BLaER1 treated with 17β-estradiol and CSF1 and Interleukin-3, amounts not matched to agents 10 nM and 100 nM (cell line): Measurements from ENCODE around the gene GPSM3.
"Not testable (repeated sequence)": the region's sequence is repeated elsewhere in the genome, so short reads cannot be mapped to it uniquely, and the experiment has no call there.

Source experiments
- H3K27ac ChIP-seq, 11 experiments: shearing (Covaris generic); formaldehyde crosslinking; 2 replicates each; pipeline ENCODE4 v1.8.1; 2022
- H3K27me3 ChIP-seq, 11 experiments: shearing (Covaris generic); formaldehyde crosslinking; 2 replicates each; pipeline ENCODE4 v1.8.1; 2022
- H3K36me3 ChIP-seq, 11 experiments: shearing (Covaris generic); formaldehyde crosslinking; 2 replicates each; pipeline ENCODE4 v1.8.1; 2022
- H3K4me1 ChIP-seq, 10 experiments: shearing (Covaris generic); formaldehyde crosslinking; 2 replicates each; pipeline ENCODE4 v1.8.1; 2022
- H3K4me2 ChIP-seq, 11 experiments: shearing (Covaris generic); formaldehyde crosslinking; 2 replicates each; pipeline ENCODE4 v1.8.1; 2022
- H3K4me3 ChIP-seq, 10 experiments: shearing (Covaris generic); formaldehyde crosslinking; 2 replicates each; pipeline ENCODE4 v1.8.1; 2022
- H3K9ac ChIP-seq, 11 experiments: shearing (Covaris generic); formaldehyde crosslinking; 2 replicates each; pipeline ENCODE4 v1.8.1; 2022
- H3K9me3 ChIP-seq, 11 experiments: shearing (Covaris generic); formaldehyde crosslinking; replicated peaks in 1 of 11; 2 replicates each; pipeline ENCODE4 v1.8.1; 2022
- H4K20me1 ChIP-seq, 11 experiments: shearing (Covaris generic); formaldehyde crosslinking; 2 replicates each; pipeline ENCODE4 v1.8.1; 2022
- Cebpa-rat ChIP-seq, 11 experiments: shearing (Covaris generic); IDR thresholded peaks; 2 replicates each; pipeline ENCODE4 v1.8.1; 2022

The GPSM3 gene

GRCh38 chr6:32195902-32196681 is 3.6 kb upstream of the GPSM3 start:
- peak overlapping the region; percentile 87 to 97 (median 92) for H3K9ac ChIP-seq
- H3K36me3 ChIP-seq, result 0 out of 22 replicates have a peak, but pooled peaks cover 0 to 3% (median 0%) of the 10 kb centered on the region in 11 experiments
- H3K27me3 ChIP-seq, result no peaks in the 10 kb centered on the region
- H4K20me1 ChIP-seq, result no peaks in the 10 kb centered on the region
- peak overlapping the region; percentile 80 to 99 (median 95) for H3K4me2 ChIP-seq
- H3K27ac ChIP-seq, result peak overlapping the region; percentile 91 to 99 (median 97)
- no peak for TF ChIP-seq Cebpa-rat (IDR thresholded peaks at IDR 0.05)
- H3K4me1 ChIP-seq, result peaks cover 42 to 55% (median 52%) of the 10 kb centered on the region in 10 experiments
- H3K9me3 ChIP-seq, result no peaks in the 10 kb centered on the region
- peak overlapping the region; percentile 69 to 87 (median 78) for H3K4me3 ChIP-seq

- Histone ChIP-seq H3K36me3 (0 out of 22 replicates have a peak, but pooled peaks cover 0 to 3% (median 0%) of the 10 kb centered on the region in 11 experiments), H3K9ac (peak overlapping the region in 10 of 11 experiments; percentile 87 to 97 (median 92); a peak in 19 of 22 replicates), H3K4me3 (peak overlapping the region; percentile 69 to 87 (median 78); a peak in 19 of 20 replicates), H3K4me2 (peak overlapping the region in 7 of 11 experiments; percentile 96 to 100 (median 100); a peak in 10 of 22 replicates), H4K20me1 (no peaks in the 10 kb centered on the region), H3K27me3 (no peaks in the 10 kb centered on the region), H3K9me3 (no peaks in the 10 kb centered on the region), H3K4me1 (peaks cover 42 to 60% (median 55%) of the 10 kb centered on the region in 10 experiments), H3K27ac (peak overlapping the region in 10 of 11 experiments; percentile 91 to 99 (median 97); a peak in 19 of 22 replicates)
- TF ChIP-seq Cebpa-rat (IDR thresholded peaks at IDR 0.05), result no peak
These were observed 3.1 kb upstream of the GPSM3 start for GRCh38 chr6:32195652-32195901.

- Histone ChIP-seq H3K4me2 (peak overlapping the region; percentile 95 to 100 (median 100)), H3K27ac (peak overlapping the region; percentile 42 to 99 (median 97); a peak in 20 of 22 replicates), H3K9me3 (no peaks in the 10 kb centered on the region), H3K4me3 (peak overlapping the region; percentile 49 to 87 (median 59)), H3K9ac (peak overlapping the region; percentile 63 to 97 (median 81)), H3K4me1 (peaks cover 42 to 64% (median 55%) of the 10 kb centered on the region in 10 experiments), H4K20me1 (no peaks in the 10 kb centered on the region), H3K27me3 (no peaks in the 10 kb centered on the region), H3K36me3 (0 out of 22 replicates have a peak, but pooled peaks cover 0 to 3% (median 0%) of the 10 kb centered on the region in 11 experiments)
- TF ChIP-seq Cebpa-rat (IDR thresholded peaks at IDR 0.05), result no peak
These were observed 2.6 kb upstream of the GPSM3 start for GRCh38 chr6:32194825-32195651.

DNA sequence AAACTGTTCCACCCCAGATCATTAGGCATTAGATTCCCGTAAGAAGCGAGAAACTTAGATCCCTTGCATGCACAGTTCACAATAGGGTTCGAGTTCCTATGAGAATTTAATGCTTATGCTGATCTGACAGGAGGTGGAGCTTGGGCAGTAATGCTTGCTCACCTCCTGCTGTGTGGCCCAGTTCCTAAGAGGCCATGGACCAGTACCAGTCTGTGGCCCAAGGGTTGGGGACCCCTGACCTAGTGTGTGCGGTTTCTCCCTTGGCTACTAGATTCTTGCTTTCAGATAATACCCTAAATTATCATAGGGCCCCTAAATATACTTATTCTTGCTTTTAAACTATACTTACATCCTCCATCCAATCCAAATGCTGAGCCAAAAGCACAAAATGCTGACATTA is 1.9 kb upstream of the GPSM3 start:
- Histone ChIP-seq H4K20me1 (no peaks in the 10 kb centered on the region), H3K9me3 (no peaks in the 10 kb centered on the region), H3K4me2 (peak overlapping the region; percentile 95 to 100 (median 100)), H3K27me3 (no peaks in the 10 kb centered on the region), H3K9ac (peak overlapping the region in 9 of 11 experiments; percentile 2 to 97 (median 86); a peak in 12 of 22 replicates), H3K36me3 (0 out of 22 replicates have a peak, but pooled peaks cover 0 to 3% (median 0%) of the 10 kb centered on the region in 11 experiments), H3K27ac (peak overlapping the region in 10 of 11 experiments; percentile 2 to 99 (median 97); a peak in 19 of 22 replicates), H3K4me1 (peaks cover 42 to 64% (median 55%) of the 10 kb centered on the region in 10 experiments), H3K4me3 (peak overlapping the region in 4 of 10 experiments; percentile 56 to 87 (median 78); a peak in 5 of 20 replicates)
- TF ChIP-seq Cebpa-rat (IDR thresholded peaks at IDR 0.05), result no peak

- H3K36me3 ChIP-seq, H4K20me1 ChIP-seq, H3K27me3 ChIP-seq, H3K9me3 ChIP-seq: not testable (repeated sequence)
- Histone ChIP-seq H3K4me2 (peak overlapping the region; percentile 95 to 100 (median 100)), H3K4me1 (peaks cover 51 to 76% (median 67%) of the 10 kb centered on the region in 10 experiments), H3K4me3 (peak overlapping the region; percentile 77 to 91 (median 82)), H3K9ac (peak overlapping the region; percentile 92 to 97 (median 94)), H3K27ac (peak overlapping the region; percentile 89 to 99 (median 97))
These were observed 653 bp upstream of the GPSM3 start for GRCh38 chr6:32193096-32193495.

DNA sequence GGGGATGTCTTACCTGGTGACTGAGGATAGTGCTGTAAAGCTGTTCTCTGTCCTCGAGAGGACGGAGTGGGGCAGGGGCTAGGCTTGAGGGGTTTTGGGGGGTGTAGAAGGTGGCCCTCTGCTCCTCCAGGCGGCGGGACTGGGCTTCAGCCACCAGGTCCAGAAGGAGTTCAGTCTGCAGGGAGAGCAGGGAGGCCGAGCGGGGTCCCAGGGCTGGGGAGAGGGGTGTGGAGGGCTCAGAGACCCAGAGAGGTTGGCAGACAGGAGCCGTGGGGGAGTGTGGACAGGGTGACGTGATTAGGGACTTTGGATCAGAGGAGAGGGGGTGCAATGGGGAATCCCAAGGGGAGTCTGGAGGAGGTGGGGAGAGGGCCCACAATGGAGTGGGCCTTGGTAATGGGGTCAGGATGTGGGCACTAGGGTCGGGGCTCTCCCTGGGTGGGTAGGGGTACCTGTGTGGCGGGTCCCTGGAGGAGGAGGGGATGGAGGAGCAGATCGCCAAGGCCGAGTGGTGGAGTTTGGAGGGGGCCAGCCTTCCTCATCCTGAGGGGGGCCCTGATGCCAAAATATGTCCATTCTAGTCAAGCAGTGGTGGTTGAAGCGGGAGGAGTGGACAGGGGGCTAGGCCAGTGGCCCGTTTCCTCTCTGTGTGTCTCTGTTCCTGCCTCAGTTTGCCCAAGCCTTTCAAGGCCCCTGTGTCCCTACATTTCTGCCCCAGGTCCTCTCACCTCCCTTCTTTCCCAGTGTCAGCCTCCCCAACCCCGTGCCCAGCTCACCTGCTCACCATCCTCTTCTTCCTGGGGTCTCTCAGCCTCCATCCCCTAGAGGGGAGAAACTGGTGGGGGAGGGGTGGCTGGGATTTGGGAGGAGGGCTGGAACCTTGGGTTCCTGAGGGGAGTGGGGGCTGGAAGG is 491 bp downstream of the GPSM3 start:
- peak overlapping the region; percentile 77 to 91 (median 82) for H3K4me3 ChIP-seq
- H3K36me3 ChIP-seq, result peaks cover 11 to 21% (median 16%) of the 10 kb centered on the region in 11 experiments
- peaks cover 51 to 80% (median 72%) of the 10 kb centered on the region in 10 experiments for H3K4me1 ChIP-seq
- H3K27me3 ChIP-seq, result no peaks in the 10 kb centered on the region
- H3K9ac ChIP-seq, result peak overlapping the region; percentile 92 to 97 (median 94)
- TF ChIP-seq Cebpa-rat (IDR thresholded peaks at IDR 0.05), result no peak
- peak overlapping the region; percentile 89 to 99 (median 97) for H3K27ac ChIP-seq
- H3K9me3 ChIP-seq, result no peaks in the 10 kb centered on the region
- H3K4me2 ChIP-seq, result peak overlapping the region; percentile 95 to 100 (median 100)
- H4K20me1 ChIP-seq, result peaks cover 0 to 14% (median 3%) of the 10 kb centered on the region in 11 experiments; a peak in 8 of 22 replicates

DNA sequence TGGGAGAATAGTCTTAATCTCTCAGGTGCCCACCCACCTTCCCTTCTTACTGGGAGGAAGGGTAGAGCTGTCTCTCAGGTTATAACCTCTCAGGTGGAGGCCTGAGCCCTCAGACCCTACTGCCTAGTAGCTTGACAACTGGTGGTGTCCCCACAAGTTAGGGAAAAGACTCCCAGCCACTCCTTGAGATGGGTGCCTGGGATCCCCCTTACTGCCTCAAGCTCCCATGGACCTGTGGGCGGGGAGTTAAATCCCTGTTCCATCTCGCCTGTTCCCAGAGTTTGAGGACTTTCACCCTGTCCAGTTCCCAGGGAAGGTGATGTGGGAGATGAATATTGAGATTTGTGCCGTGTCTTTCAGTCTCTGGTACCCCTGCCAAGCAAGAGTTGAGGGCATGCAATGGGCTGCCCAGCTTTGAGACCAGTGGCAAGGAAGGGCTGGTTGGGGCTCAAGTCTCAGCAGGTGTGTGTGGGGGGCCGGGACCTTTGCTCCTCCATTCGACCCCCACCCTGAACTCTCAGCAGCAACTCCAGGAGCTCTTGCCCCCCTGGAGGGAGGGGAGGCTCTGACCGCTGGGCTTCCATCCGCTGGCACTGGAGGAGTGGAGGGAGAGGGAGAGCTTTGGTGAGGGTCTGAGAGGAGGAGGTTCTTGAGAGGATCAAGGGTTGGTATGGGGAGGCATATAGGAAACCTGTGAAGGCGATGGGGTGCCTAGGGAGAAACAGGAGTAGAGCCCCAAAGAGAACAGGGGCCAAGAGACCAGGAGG is 1.3 kb downstream of the GPSM3 start:
- peak overlapping the region; percentile 95 to 100 (median 100) for H3K4me2 ChIP-seq
- H3K4me1 ChIP-seq, result peaks cover 52 to 81% (median 73%) of the 10 kb centered on the region in 10 experiments
- peak overlapping the region; percentile 77 to 91 (median 82) for H3K4me3 ChIP-seq
- no peaks in the 10 kb centered on the region for H3K27me3 ChIP-seq
- peak overlapping the region; percentile 89 to 99 (median 97) for H3K27ac ChIP-seq
- peaks cover 19 to 29% (median 24%) of the 10 kb centered on the region in 11 experiments for H3K36me3 ChIP-seq
- H4K20me1 ChIP-seq, result peaks cover 0 to 19% (median 7%) of the 10 kb centered on the region in 11 experiments; a peak in 8 of 22 replicates
- H3K9me3 ChIP-seq, result no peaks in the 10 kb centered on the region
- peak overlapping the region; percentile 92 to 97 (median 94) for H3K9ac ChIP-seq
- no peak for TF ChIP-seq Cebpa-rat (IDR thresholded peaks at IDR 0.05)
